Osteoblast (primary cell): ENCODE measurements around the gene PARP3. TPM values are rescaled to one million over a fixed set of nuclear protein-coding genes. Genes with fewer than 3 reads are reported as not detected.

Source experiments
- DNase-seq: peaks from one replicate; pipeline ENCODE4 v3.0.0; 2011; ENCODE audit warnings: low spot score, mixed read lengths; ENCODE audit not compliant: insufficient read length; ENCODE audit errors: missing footprints
- H2AFZ ChIP-seq: 2 replicates; pipeline ENCODE4 v1.6.0; 2011; ENCODE audit warnings: mild to moderate bottlenecking, low read length
- H3K27ac ChIP-seq: 2 replicates; pipeline ENCODE4 v1.5.1; 2011; ENCODE audit warnings: mild to moderate bottlenecking, low read depth, low read length, moderate library complexity
- H3K27me3 ChIP-seq: 2 replicates; pipeline ENCODE4 v1.6.0; 2012; ENCODE audit warnings: mild to moderate bottlenecking, control low read depth, inconsistent platforms, low read length, moderate library complexity; ENCODE audit not compliant: insufficient read depth
- H3K36me3 ChIP-seq: 2 replicates; pipeline ENCODE4 v1.5.1; 2011; ENCODE audit warnings: mild to moderate bottlenecking, low read length, control low read depth, moderate library complexity; ENCODE audit not compliant: insufficient read depth
- H3K4me1 ChIP-seq: 2 replicates; pipeline ENCODE4 v1.5.1; 2011; ENCODE audit warnings: mild to moderate bottlenecking, low read length, control low read depth, moderate library complexity; ENCODE audit not compliant: insufficient read depth
- H3K4me2 ChIP-seq: 2 replicates; pipeline ENCODE4 v1.6.0; 2011; ENCODE audit warnings: mild to moderate bottlenecking, low read length; ENCODE audit not compliant: insufficient read depth
- H3K4me3 ChIP-seq: fragments of 200-600 bp; sonication (generic); 3 replicates; pipeline ENCODE4 v1.5.1; 2012; ENCODE audit warnings: mild to moderate bottlenecking, low read length, inconsistent platforms; ENCODE audit not compliant: insufficient read depth
- H3K79me2 ChIP-seq: 2 replicates; pipeline ENCODE4 v1.6.0; 2012; ENCODE audit warnings: mild to moderate bottlenecking, low read length, control low read depth, inconsistent platforms; ENCODE audit not compliant: insufficient read depth
- H3K9me3 ChIP-seq: 2 replicates; pipeline ENCODE4 v1.5.1; 2011; ENCODE audit warnings: low read depth, low read length, control low read depth
- H4K20me1 ChIP-seq: 2 replicates; pipeline ENCODE4 v1.6.0; 2012; ENCODE audit warnings: mild to moderate bottlenecking, low read length, control low read depth; ENCODE audit not compliant: insufficient read depth
- CTCF ChIP-seq: IDR thresholded peaks from 2 replicates; pipeline ENCODE4 v1.5.1; 2011; ENCODE audit warnings: mild to moderate bottlenecking, low read depth, low read length, moderate library complexity; ENCODE audit errors: extremely low read depth
- total RNA-seq: library from RNA; depleted of rRNA; stranded (reverse); fragments of >200 nt; gene quantifications from 2 replicates; pipeline ENCODE4 v1.2.3, GENCODE V29; 2012

PARP3 gene
- total RNA-seq, 1 donor, result 46.0 TPM

GRCh38 chr3:51953445-51953844 is 11.3 kb downstream of the PARP3 start:
- H3K79me2 ChIP-seq, result no peaks in the 10 kb centered on the region
- H3K4me2 ChIP-seq, result peak overlapping the region; percentile 30
- TF ChIP-seq CTCF, result no peak
- H3K36me3 ChIP-seq, result peaks cover 6% of the 10 kb centered on the region
- H3K27me3 ChIP-seq, result no peaks in the 10 kb centered on the region
- no peaks in the 10 kb centered on the region for H3K9me3 ChIP-seq
- H3K4me1 ChIP-seq, result peaks cover 11% of the 10 kb centered on the region
- H3K4me3 ChIP-seq, result no peak overlapping the region
- H2AFZ ChIP-seq, result no peak overlapping the region
- peak; percentile 98 for DNase-seq
- H3K27ac ChIP-seq, result peak overlapping the region; percentile 48
- H4K20me1 ChIP-seq, result no peaks in the 10 kb centered on the region

- Histone ChIP-seq H3K79me2 (no peaks in the 10 kb centered on the region), H2AFZ (no peak overlapping the region), H4K20me1 (no peaks in the 10 kb centered on the region), H3K27me3 (no peaks in the 10 kb centered on the region), H3K9me3 (no peaks in the 10 kb centered on the region), H3K27ac (no peak overlapping the region), H3K36me3 (peaks cover 2% of the 10 kb centered on the region), H3K4me1 (peaks cover 11% of the 10 kb centered on the region), H3K4me2 (no peak overlapping the region), H3K4me3 (no peak overlapping the region)
- peak; percentile 80 for DNase-seq
- no peak for TF ChIP-seq CTCF
Observed at GRCh38 chr3:51954105-51954504, 11.9 kb downstream of the PARP3 start.

- TF ChIP-seq CTCF, result no peak
- H3K4me1 ChIP-seq, result peaks cover 11% of the 10 kb centered on the region
- H3K4me3 ChIP-seq, result no peak overlapping the region
- no peak overlapping the region for H3K27ac ChIP-seq
- no peak overlapping the region for H2AFZ ChIP-seq
- no peaks in the 10 kb centered on the region for H3K9me3 ChIP-seq
- H3K36me3 ChIP-seq, result peaks cover 6% of the 10 kb centered on the region
- no peaks in the 10 kb centered on the region for H3K79me2 ChIP-seq
- no peaks in the 10 kb centered on the region for H3K27me3 ChIP-seq
- DNase-seq, result peak; percentile 77
- H3K4me2 ChIP-seq, result no peak overlapping the region
- no peaks in the 10 kb centered on the region for H4K20me1 ChIP-seq
Observed at GRCh38 chr3:51954713-51955112, 12.6 kb downstream of the PARP3 start.

- Histone ChIP-seq H3K4me3 (peak within 1 kb of the TSS; percentile 40), H3K79me2 (no peaks in the 10 kb centered on the region), H4K20me1 (no peaks in the 10 kb centered on the region), H3K27me3 (no peaks in the 10 kb centered on the region), H3K4me2 (peak within 1 kb of the TSS; percentile 45), H3K4me1 (peaks cover 11% of the 10 kb centered on the region), H3K9me3 (no peaks in the 10 kb centered on the region), H2AFZ (no peak within 1 kb of the TSS), H3K36me3 (peaks cover 6% of the 10 kb centered on the region), H3K27ac (no peak within 1 kb of the TSS)
- no peak for TF ChIP-seq CTCF
- no peak for DNase-seq
Observed at GRCh38 chr3:51955175-51955892, 13.2 kb downstream of the PARP3 start, which contains the start of gene GPR62. TSS of gene GPR62 (plus strand) at chr3:51955381. CDS start at chr3:51955653, 272 bp downstream.
